RPMI7951 (cell line): Measurements from ENCODE around the gene RNASE7. TPM values are rescaled to one million over a fixed set of nuclear protein-coding genes. Genes with fewer than 3 reads are reported as not detected.

Source experiments
- DNase-seq: peaks from one replicate; pipeline ENCODE4 v3.0.0-alpha.2; 2012; ENCODE audit warnings: low read depth
- total RNA-seq: library from RNA; depleted of rRNA; stranded (reverse); fragments of >200 nt; shearing (Covaris generic); gene quantifications from 2 replicates; pipeline ENCODE4 v1.2.3, GENCODE V29; 2014; rRNA removed

Gene RNASE7
- total RNA-seq, 1 experiment from 2014 or later: not detected

DNA sequence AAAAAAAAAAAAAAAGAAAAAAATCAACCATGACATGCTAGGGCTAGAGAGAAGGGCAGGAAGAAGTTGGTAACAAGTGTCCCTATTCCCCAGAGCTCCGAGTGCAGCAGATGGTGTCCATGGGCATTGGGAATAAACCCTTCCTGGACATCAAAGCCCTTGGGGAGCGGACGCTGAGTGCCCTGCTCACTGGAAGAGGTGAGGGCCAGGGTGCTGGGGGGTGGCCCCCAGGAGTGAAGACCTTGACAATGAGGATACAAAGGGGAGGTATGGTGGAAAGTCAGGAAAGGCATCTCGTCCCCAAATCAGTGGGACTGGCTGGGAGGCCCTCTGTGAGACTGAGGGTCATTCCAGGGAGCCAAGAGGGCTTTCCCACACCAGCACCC, 44.7 kb downstream of the RNASE7 start:
- no peak for DNase-seq

- peak; percentile 78 for DNase-seq
These were observed 45.3 kb downstream of the RNASE7 start for GRCh38 chr14:21087294-21088091.

GRCh38 chr14:21088687-21089086, 46.5 kb downstream of the RNASE7 start:
- DNase-seq: no peak

DNA sequence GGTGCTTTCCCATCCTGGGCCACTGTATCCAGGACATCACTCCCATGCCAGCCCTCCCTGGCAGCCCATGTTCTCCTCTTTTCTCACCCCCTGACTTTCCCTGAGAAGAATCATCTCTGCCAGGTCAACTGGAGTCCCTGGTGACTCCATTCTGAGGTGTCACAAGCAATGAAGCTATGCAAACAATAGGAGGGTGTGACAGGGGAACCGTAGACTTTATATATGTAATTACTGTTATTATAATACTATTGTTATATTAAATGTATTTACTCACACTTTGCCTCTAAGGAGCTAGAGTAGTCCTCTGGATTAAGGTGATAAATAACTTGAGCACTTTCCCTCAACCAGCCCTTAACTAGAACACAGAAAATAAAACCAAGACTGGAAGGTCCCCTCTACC, 47.1 kb downstream of the RNASE7 start:
- DNase-seq: no peak

GRCh38 chr14:21089877-21090193, 47.7 kb downstream of the RNASE7 start:
- DNase-seq: no peak

DNA sequence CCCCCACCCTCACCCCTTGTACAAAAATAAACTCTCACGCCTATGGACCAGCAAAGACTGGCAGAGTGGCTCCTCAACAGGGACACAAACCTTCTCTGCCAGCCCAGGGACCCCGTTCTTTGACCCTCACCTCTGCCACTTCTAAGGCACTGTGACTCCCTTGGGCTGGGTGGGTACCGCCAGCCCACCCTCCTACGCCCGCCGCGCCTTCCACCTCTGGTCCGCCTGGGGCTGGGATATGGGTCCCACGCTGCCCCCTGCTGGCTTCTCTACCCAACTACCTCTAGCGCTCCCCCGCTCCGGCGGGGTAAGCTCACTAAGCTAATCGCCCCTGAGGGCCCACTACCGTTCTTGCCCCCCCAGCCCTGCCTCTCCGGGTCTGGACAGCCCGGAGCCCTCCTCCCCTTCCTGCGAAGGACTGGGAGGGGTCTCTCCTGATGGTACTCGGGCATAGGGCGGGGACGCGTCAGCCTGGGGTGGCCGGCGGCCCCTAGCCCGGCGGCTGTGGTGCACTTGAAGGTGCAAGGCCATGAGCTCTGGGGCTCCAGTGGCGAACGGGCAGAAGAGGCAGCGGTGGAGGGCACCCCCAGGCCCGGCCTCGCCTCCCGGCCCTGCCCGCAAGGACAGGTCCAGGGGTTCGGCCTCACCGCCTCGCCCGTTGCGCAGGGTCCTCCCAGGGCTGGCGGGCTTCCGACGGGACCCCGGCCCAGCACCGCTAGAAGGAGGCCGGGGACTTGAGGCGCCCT, 48.2 kb downstream of the RNASE7 start:
- DNase-seq: no peak

DNA sequence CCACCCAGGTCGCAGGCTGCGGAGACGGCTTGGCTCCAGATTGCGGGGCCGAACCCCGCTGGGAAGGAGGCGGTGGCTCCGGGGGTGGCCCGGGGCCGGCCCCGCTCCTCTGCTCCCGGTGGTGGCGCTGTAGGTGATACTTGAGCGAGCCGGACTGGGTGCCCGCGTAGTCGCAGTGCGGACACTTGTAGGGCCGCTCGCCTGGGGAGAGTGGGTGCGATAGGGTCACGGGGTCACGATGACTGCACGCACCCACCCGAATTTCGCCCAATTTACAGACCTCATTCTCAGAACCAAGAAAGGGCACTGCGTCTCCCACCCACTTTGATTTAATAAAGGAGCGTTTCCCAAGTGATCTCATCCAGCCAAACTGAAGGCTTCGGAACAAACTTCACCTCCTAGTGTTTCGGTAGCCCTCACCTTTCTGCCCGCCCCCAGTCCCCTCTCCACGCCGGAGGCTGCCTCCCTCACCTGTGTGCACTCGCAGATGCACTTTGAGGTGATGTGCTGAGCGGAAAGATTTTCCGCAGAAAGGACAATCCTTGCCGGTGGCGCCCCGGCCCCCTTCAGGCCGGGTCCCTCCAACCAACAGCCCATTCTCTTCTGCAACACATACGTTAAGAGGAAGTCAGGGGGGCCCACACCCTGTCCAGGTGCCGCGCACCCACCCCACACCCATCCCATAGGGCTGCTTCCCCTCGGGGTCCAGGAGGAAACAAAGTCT, 48.9 kb downstream of the RNASE7 start:
- DNase-seq: no peak

DNA sequence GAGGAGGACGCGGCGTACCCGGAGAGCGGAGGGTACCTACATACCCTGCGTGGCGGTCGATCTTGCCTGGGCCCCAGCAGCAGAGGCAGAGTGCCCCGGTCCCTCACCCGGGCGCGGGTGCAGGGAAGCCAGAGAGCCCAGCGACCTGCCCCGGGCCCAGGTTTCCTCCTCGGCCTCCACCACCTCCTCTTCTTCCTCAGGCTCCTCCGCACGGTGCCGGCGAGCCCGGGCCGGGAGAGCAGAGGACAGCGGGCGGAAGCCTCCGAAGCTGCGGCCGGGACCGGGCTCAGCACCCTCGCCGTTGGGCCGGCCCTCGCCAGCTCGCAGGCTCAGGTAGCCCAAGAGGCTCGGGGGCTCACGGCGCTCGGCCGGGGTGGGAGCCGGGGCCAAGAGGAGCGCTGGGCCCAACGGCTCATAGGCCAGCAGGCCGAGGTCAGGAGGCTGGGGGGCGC, 49.7 kb downstream of the RNASE7 start:
- no peak for DNase-seq

- DNase-seq: peak; percentile 49
These were observed 50.3 kb downstream of the RNASE7 start for GRCh38 chr14:21092273-21093011.

- DNase-seq: no peak
These were observed 50.9 kb downstream of the RNASE7 start for GRCh38 chr14:21093018-21093417.

Other genes starting within 250 kb of the RNASE7 start
- 1.1 and 2.2 TPM in 2 replicates for gene RNASE1, start 239.5 kb upstream of the RNASE7 start, total RNA-seq
- gene RNASE3, start 151.0 kb upstream of the RNASE7 start, total RNA-seq: not detected in 2 replicates
- gene RNASE2, start 86.9 kb upstream of the RNASE7 start, total RNA-seq: not detected in 2 replicates
- gene METTL17, start 52.4 kb upstream of the RNASE7 start, total RNA-seq: 52.9 and 72.0 TPM in 2 replicates
- gene SLC39A2, start 43.1 kb upstream of the RNASE7 start, total RNA-seq: 0.12 TPM in 1 of 2 replicates, not detected in the other
- gene NDRG2, start 17.3 kb upstream of the RNASE7 start, total RNA-seq: 0.96 and 2.1 TPM in 2 replicates
- not detected in 2 replicates for gene TPPP2, start 12.1 kb upstream of the RNASE7 start, total RNA-seq
- not detected in 2 replicates for gene RNASE13, start 7.6 kb upstream of the RNASE7 start, total RNA-seq
- not detected in 2 replicates for gene RNASE8, start 15.5 kb downstream of the RNASE7 start, total RNA-seq
- gene ARHGEF40, start 27.9 kb downstream of the RNASE7 start, total RNA-seq: 26.0 and 38.4 TPM in 2 replicates
- gene ZNF219, start 56.3 kb downstream of the RNASE7 start, total RNA-seq: 2.9 and 4.2 TPM in 2 replicates
- gene TMEM253, start 58.7 kb downstream of the RNASE7 start, total RNA-seq: not detected in 2 replicates
- not detected in 2 replicates for gene OR5AU1, start 113.7 kb downstream of the RNASE7 start, total RNA-seq
- 559 and 723 TPM in 2 replicates for gene HNRNPC, start 227.1 kb downstream of the RNASE7 start, total RNA-seq
- gene RPGRIP1, start 237.7 kb downstream of the RNASE7 start, total RNA-seq: 0.12 TPM in 1 of 2 replicates, not detected in the other